SK-N-SH (cell line): ENCODE measurements around the gene RAPGEF6. TPM values are rescaled to one million over a fixed set of nuclear protein-coding genes. Genes with fewer than 3 reads are reported as not detected.
"Not testable (repeated sequence)": the region's sequence is repeated elsewhere in the genome, so short reads cannot be mapped to it uniquely, and the experiment has no call there.

ENCODE experiments used
- CTCF ChIA-PET: fragments of 300-600, 350-600 bp; formaldehyde crosslinking; extraction: SDS; loops from one replicate; lab custom pipeline; 2021; lab: Yijun Ruan, JAX
- POLR2A ChIA-PET: fragments of 350-600 bp; sonication (Branson Sonifier 250); formaldehyde crosslinking; extraction: SDS; loops from one replicate; lab custom pipeline; 2020; ENCODE audit warnings: antibody characterized with exemption, inconsistent platforms; lab: Yijun Ruan, JAX
- DNase-seq: peaks from one replicate; pipeline ENCODE4 v3.0.0; 2012
- H2AFZ ChIP-seq: fragments of 200-600 bp; sonication (generic); 2 replicates; pipeline ENCODE4 v1.8.1; 2016; ENCODE audit warnings: antibody characterized with exemption, mild to moderate bottlenecking, low read depth
- H3F3A ChIP-seq: fragments of 200-600 bp; sonication (generic); replicated peaks from 2 replicates; pipeline ENCODE3; 2016; ENCODE audit warnings: antibody characterized with exemption, mild to moderate bottlenecking; ENCODE audit not compliant: insufficient read depth
- H3K27ac ChIP-seq, 2 experiments: fragments of 200-500 bp in 1 of 2; fragments of 200-600 bp in 1 of 2; sonication (Bioruptor generic) in 1 of 2; sonication (generic), shearing (Covaris generic) in 1 of 2; 2 replicates each; pipeline versions ENCODE4 v1.5.1 to v1.6.1; 2014 to 2016; ENCODE audit warnings: low read depth in 2 of 2, inconsistent platforms in 1 of 2, low read length in 1 of 2, mild to moderate bottlenecking in 1 of 2, mixed read lengths in 1 of 2
- H3K27me3 ChIP-seq: fragments of 200-600 bp; sonication (generic), shearing (Covaris generic); 2 replicates; pipeline ENCODE4 v1.6.1; 2016; ENCODE audit warnings: mixed run types; ENCODE audit not compliant: insufficient read depth
- H3K36me3 ChIP-seq, 2 experiments: fragments of 200-500 bp in 1 of 2; fragments of 200-600 bp in 1 of 2; sonication (Bioruptor generic) in 1 of 2; sonication (generic) in 1 of 2; replicated peaks in 1 of 2; 2 replicates each; pipeline versions ENCODE3 to v1.5.1; 2014 to 2016; ENCODE audit warnings: low read length in 1 of 2, mild to moderate bottlenecking in 1 of 2; ENCODE audit not compliant: insufficient read depth in 2 of 2, control insufficient read depth in 1 of 2
- H3K4me1 ChIP-seq, 2 experiments: fragments of 200-500 bp in 1 of 2; fragments of 200-600 bp in 1 of 2; sonication (Bioruptor generic) in 1 of 2; sonication (generic), shearing (Covaris generic) in 1 of 2; 2 replicates each; pipeline versions ENCODE4 v1.5.1 to v1.6.1; 2014 to 2016; ENCODE audit warnings: low read depth in 1 of 2, low read length in 1 of 2, mixed run types in 1 of 2; ENCODE audit not compliant: insufficient read depth in 2 of 2, control insufficient read depth in 1 of 2
- H3K4me2 ChIP-seq: fragments of 200-600 bp; sonication (generic), shearing (Covaris generic); 2 replicates; pipeline ENCODE4 v1.6.1; 2017; ENCODE audit warnings: mixed run types
- H3K4me3 ChIP-seq, 2 experiments: fragments of 200-500 bp in 1 of 2; fragments of 200-600 bp in 1 of 2; sonication (Bioruptor generic) in 1 of 2; sonication (generic), shearing (Covaris generic) in 1 of 2; 2 replicates each; pipeline versions ENCODE4 v1.5.1 to v1.8.1; 2014 to 2016; ENCODE audit warnings: low read depth in 2 of 2, inconsistent platforms in 1 of 2, low read length in 1 of 2, mild to moderate bottlenecking in 1 of 2, mixed read lengths in 1 of 2, moderate library complexity in 1 of 2
- H3K79me2 ChIP-seq: fragments of 200-600 bp; sonication (generic); 2 replicates; pipeline ENCODE4 v1.8.1; 2017; ENCODE audit warnings: mild to moderate bottlenecking; ENCODE audit not compliant: insufficient read depth
- H3K9ac ChIP-seq: fragments of 200-600 bp; sonication (generic); 2 replicates; pipeline ENCODE4 v1.6.1; 2017; ENCODE audit warnings: mixed run types
- H3K9me2 ChIP-seq: fragments of 200-600 bp; sonication (generic); 2 replicates; pipeline ENCODE4 v1.6.1; 2017; ENCODE audit warnings: mixed run types
- H3K9me3 ChIP-seq: fragments of 200-600 bp; sonication (generic); 2 replicates; pipeline ENCODE4 v1.6.1; 2017; ENCODE audit warnings: mixed run types, mild to moderate bottlenecking, moderate library complexity
- H4K20me1 ChIP-seq: fragments of 200-600 bp; sonication (generic); 2 replicates; pipeline ENCODE4 v1.6.1; 2017; ENCODE audit warnings: mild to moderate bottlenecking, mixed run types; ENCODE audit not compliant: insufficient read depth
- ELF1 ChIP-seq: IDR thresholded peaks from 2 replicates; pipeline ENCODE4 v1.4.0; 2012
- EP300 ChIP-seq, 2 experiments: IDR thresholded peaks; 2 replicates each; pipeline versions ENCODE4 v1.4.0 to v1.6.1; 2012; ENCODE audit warnings: borderline replicate concordance in 1 of 2, low read depth in 1 of 2, low read length in 1 of 2
- GABPA ChIP-seq: IDR thresholded peaks from 2 replicates; pipeline ENCODE4 v1.4.0; 2012; ENCODE audit warnings: low read depth, mild to moderate bottlenecking
- MEF2A ChIP-seq: IDR thresholded peaks from 2 replicates; pipeline ENCODE4 v1.4.0; 2012; ENCODE audit warnings: low read depth, borderline replicate concordance
- RFX5 ChIP-seq: IDR thresholded peaks from 2 replicates; pipeline ENCODE4 v1.6.1; 2012; ENCODE audit warnings: mild to moderate bottlenecking, improper control_type of control experiment, low read length
- USF1 ChIP-seq: IDR thresholded peaks from 2 replicates; pipeline ENCODE4 v1.4.0; 2012; ENCODE audit warnings: low read depth, borderline replicate concordance
- YY1 ChIP-seq: IDR thresholded peaks from 2 replicates; pipeline ENCODE4 v1.4.0; 2012; ENCODE audit warnings: low read depth, mild to moderate bottlenecking
- WGBS: methylation state at CpG from one replicate; pipeline ENCODE4 v1.1.6; 2017; ENCODE audit warnings: low lambda C conversion rate; 5-methylcytosine and 5-hydroxymethylcytosine counted together
- polyA plus RNA-seq, 3 experiments: library from polyadenylated mRNA; depleted of rRNA; stranded (reverse); fragments of >200 nt; gene quantifications; 2 replicates each; pipeline ENCODE4 v1.2.3, GENCODE V29; 2012
- TF ChIP-seq, protein P1 (sequence below): IDR thresholded peaks from 2 replicates; pipeline ENCODE4; 2012

The RAPGEF6 gene
- polyA plus RNA-seq, 1 of the 3 experiments (the other 2 are of a cell fraction): 2.9 TPM

GRCh38 chr5:131593921-131594320 is 41.1 kb downstream of the RAPGEF6 start:
- Histone ChIP-seq H3K4me1 (peaks cover 0 to 3% of the 10 kb centered on the region in 2 experiments; a peak in 1 of 4 replicates), H3K4me3 (no peak overlapping the region), H4K20me1 (no peaks in the 10 kb centered on the region), H3F3A (no peaks in the 10 kb centered on the region)
- no peak for TF ChIP-seq YY1
- no peak for TF ChIP-seq GABPA
- TF ChIP-seq MEF2A: no peak
- TF ChIP-seq, protein P1, sequence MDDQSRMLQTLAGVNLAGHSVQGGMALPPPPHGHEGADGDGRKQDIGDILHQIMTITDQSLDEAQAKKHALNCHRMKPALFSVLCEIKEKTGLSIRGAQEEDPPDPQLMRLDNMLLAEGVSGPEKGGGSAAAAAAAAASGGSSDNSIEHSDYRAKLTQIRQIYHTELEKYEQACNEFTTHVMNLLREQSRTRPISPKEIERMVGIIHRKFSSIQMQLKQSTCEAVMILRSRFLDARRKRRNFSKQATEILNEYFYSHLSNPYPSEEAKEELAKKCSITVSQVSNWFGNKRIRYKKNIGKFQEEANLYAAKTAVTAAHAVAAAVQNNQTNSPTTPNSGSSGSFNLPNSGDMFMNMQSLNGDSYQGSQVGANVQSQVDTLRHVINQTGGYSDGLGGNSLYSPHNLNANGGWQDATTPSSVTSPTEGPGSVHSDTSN: no peak
- no peak for TF ChIP-seq RFX5
- TF ChIP-seq EP300 (IDR thresholded peaks at IDR 0.05; ENCODE audit: borderline replicate concordance in 1 of 2, low read depth in 1 of 2, low read length in 1 of 2): no peak
- no peak for TF ChIP-seq ELF1
- TF ChIP-seq USF1: no peak
- TF ChIP-seq, all 33 proteins: peak for 0
- H3K27ac ChIP-seq: no peak overlapping the region
- POLR2A ChIA-PET: no interaction called here
- DNase-seq: no peak
- H3K79me2 ChIP-seq: peaks cover 31% of the 10 kb centered on the region
- no peak overlapping the region for H3K9ac ChIP-seq
- no peak overlapping the region for H3K4me2 ChIP-seq
- peaks cover 3 to 16% of the 10 kb centered on the region in 2 experiments for H3K36me3 ChIP-seq
- H3K9me2 ChIP-seq: no peaks in the 10 kb centered on the region
- 0 out of 2 replicates have a peak, but pooled peaks cover 5% of the 10 kb centered on the region for H3K9me3 ChIP-seq
- H2AFZ ChIP-seq: no peak overlapping the region
- WGBS: 97% methylated on average over 2 of the region's 2 CpGs
- CTCF ChIA-PET: interaction anchor here (0.6 kb wide), 1 partner anchor 1472 kb away, joined by 3 read pairs; no protein-coding TSS in a partner anchor
- H3K27me3 ChIP-seq: no peaks in the 10 kb centered on the region

- H3K27me3 ChIP-seq, H3K4me3 ChIP-seq, H3K4me1 ChIP-seq, H3K9me3 ChIP-seq, H3K9me2 ChIP-seq, H3K9ac ChIP-seq, H3K4me2 ChIP-seq, CTCF ChIA-PET, H3K27ac ChIP-seq, H2AFZ ChIP-seq, POLR2A ChIA-PET, H3F3A ChIP-seq, H4K20me1 ChIP-seq, DNase-seq: not testable (repeated sequence)
- H3K36me3 ChIP-seq: peaks cover 3 to 16% of the 10 kb centered on the region in 2 experiments
- WGBS: 95% methylated on average over 2 of the region's 2 CpGs
- H3K79me2 ChIP-seq: peaks cover 29% of the 10 kb centered on the region
These were observed 41.6 kb downstream of the RAPGEF6 start for GRCh38 chr5:131593436-131593835.
